GM18502 (cell line): ENCODE measurements around the gene CROCC2.
"Not testable (repeated sequence)": the region's sequence is repeated elsewhere in the genome, so short reads cannot be mapped to it uniquely, and the experiment has no call there.

Experiments
- ATAC-seq: cut with Tn5 transposase; IDR thresholded peaks from one replicate; pipeline ENCODE4 v1.9.1; 2021; ENCODE audit warnings: mild to moderate bottlenecking; ENCODE audit not compliant: unreplicated experiment, poor library complexity

The CROCC2 gene

GRCh38 chr2:240963868-240964703 is 58.0 kb downstream of the CROCC2 start:
- no peak for ATAC-seq

GRCh38 chr2:240964704-240965295 is 58.7 kb downstream of the CROCC2 start:
- ATAC-seq: no peak

DNA sequence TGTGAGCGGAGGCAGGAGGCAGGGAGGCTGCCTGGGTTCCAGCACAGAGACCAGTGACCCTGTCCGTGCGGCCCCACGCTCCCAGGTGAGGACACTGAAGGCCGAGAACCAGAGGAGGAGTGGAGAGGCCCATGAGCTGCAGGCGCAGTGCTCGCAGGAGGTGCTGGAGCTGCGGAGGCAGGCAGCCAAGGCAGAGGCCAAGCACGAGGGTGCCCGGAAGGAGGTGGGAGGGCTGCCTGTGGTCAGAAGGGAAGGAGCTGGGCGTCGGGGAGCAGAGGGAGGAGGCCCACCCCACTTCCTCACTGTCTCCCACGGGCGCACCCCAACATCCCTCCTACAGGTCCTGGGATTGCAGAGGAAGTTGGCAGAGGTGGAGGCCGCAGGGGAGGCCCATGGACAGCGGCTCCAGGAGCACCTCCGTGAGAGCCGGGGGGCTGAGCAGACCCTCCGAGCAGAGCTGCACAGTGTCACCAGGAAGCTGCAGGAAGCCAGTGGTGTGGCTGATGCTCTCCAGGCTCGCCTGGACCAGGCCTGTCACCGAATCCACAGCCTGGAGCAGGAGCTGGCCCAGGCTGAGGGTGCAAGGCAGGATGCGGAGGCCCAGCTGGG is 59.3 kb downstream of the CROCC2 start:
- no peak for ATAC-seq

DNA sequence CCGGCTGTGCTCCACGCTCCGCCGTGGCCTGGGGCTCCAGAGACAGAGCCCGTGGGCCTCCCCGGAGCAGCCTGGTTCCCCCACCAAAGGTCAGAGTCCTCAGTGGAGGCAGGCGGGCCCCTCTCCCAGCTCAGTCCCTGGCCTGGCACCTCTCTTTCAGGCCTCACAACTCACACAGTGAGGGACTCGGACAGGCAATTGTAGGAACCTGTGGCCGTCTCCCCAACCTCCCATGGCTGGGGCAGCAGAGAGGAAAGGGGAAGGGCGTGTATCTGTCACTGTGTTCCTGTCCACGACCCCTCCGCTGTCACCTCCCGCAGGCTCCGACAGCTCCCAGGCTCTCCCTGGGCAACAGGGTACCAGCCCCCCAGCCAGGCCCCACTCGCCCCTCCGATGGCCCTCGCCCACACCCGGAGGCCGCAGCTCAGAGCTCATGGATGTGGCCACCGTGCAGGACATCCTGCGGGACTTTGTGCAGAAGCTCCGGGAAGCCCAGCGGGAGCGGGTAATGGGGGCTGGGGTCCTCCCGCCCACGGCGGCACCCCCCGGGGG is 59.8 kb downstream of the CROCC2 start:
- no peak for ATAC-seq

DNA sequence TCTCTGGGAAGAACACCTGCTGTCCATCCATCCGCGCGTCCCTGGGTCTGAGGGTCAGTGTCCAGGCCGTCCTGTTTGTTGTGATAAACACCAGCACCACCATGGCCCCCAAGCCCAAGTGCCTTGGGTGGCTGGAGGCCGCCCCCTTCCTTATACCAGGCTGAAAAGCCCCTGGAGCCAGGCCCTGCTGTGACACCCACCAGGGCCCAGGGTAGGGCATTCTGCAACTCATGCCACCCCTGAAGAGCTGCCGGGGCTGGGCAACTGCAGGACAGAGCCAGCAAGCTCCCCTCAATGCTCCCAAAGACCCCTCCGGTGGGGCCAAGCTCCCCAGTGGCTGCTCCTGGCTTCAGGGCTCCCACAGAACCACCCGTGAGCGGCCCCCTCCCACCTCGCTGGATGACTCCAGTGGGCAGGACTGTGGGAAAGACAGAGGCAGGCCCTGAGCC is 60.3 kb downstream of the CROCC2 start:
- no peak for ATAC-seq

DNA sequence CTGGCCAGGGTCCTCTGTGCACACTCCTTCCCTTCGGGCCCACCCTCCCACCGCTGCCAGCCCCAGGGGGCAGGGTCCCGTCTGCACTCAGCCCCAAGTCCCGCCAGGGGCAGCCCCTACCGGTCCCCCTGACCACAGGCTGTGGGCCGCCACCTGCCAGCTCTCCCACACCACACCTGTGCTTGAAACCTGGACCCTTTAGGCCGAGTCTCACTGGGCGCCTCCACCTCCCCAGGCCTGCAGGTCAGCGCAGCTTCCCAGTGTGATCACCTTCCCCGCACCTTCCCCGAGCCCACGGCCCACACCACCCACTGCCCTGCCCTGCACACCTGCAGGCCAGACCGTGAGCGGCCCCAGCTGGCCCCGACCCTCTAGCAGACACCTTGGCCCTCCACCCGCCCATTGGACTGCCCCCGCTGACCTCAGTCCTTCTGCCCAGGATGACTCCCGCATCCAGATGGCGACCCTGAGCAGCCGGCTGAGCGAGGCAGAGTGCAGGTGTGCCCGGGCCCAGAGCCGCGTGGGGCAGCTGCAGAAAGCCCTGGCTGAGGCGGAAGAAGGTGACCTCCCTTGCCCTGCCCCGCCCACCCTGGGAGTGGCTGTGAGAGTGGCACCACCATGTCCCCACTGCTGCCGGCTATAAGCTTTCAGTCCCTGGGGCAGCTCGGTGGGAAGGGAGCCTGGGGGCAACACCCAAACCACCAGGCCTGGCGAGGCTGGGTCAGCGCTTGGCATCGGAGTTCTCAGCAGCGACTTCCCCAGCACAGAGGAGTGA is 61.0 kb downstream of the CROCC2 start:
- ATAC-seq: no peak

GRCh38 chr2:240967681-240968621 is 61.8 kb downstream of the CROCC2 start:
- ATAC-seq: no peak

- no peak for ATAC-seq
Measured at GRCh38 chr2:240968731-240969624, 62.8 kb downstream of the CROCC2 start.

- no peak for ATAC-seq
Measured at GRCh38 chr2:240970104-240970503, 64.0 kb downstream of the CROCC2 start.

- ATAC-seq: no peak
Measured at GRCh38 chr2:240970816-240971215, 64.7 kb downstream of the CROCC2 start.

DNA sequence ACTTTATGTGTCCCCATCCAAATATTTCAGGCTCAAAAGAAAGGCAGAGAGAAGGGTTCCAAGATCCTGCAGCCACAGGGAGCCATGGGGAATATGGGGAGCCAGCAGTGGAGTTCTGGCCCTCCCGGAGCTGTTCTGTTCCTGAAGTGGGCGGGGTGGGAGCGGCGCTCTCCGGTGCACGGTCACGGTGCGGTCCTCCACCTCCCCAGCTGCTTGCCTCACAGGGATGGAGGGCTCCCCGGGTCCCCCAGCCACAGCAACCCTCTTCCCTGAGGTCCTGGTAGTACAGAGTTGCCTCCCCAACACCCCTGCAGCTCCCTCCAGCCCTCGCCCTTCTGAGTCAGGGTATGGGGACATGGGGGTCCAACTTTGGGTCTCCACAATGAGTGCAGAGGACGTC is 66.1 kb downstream of the CROCC2 start:
- no peak for ATAC-seq

DNA sequence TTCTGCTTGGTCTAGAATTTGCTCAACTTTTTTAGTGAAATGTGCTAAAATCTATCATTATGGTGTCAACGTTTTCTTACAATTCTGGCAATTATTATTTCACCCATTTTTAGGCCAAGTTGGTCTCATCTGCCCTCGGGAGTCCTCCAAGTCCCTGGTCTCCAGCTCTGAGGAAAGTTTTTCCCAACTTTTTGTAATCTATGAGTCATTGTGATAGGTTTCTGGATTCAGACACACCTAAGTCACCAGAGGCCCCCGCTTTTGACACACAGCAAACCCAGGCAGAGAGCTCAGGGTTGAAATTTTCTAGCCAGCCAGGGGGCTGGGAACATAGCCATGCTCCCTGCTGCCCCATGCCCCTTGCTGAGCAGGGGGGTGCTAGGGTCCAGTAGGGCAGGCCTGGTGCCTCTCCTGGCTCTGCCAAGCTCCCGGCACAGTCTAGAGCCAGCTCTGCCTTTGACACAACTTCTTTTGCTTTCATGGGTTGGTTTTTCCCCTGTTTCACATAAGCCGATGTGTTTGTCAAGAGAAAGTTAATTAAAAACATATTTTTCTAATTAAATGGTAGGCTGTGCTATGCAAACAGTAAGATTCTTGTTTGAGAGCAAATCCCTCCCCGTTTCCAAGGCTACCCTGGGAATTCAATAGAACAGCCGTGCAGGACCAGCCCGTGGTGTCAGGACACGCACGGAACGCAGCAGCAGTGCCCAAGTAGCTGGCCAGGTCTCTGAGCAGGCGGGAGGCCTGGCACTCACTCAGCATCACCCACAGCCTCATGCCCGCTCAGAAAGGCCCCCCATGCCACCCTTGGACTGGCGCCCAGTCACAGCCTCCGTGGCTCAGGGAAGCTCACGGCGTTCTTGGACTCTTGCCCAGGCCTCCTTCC is 66.7 kb downstream of the CROCC2 start:
- ATAC-seq: no peak

- no peak for ATAC-seq
Measured at GRCh38 chr2:240974771-240975572, 68.8 kb downstream of the CROCC2 start.

DNA sequence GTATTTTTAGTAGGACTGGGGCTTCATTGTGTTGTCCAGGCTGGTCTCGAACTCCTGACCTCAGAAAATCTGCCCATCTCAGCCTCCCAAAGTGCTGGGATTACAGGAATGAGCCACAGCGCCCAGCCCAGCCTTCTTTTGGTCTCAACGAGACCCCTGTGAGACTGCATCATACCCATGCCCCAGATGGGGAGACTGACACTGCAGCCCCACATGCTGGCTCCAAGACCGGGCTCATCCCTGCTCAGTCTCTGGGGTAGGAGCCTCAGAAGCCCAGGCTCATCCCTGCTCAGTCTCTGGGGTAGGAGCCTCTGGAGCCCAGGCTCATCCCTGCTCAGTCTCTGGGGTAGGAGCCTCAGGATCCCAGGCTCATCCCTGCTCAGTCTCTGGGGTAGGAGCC is 69.8 kb downstream of the CROCC2 start:
- ATAC-seq: not testable (repeated sequence)

GRCh38 chr2:240981280-240981679 is 75.1 kb downstream of the CROCC2 start:
- ATAC-seq: no peak
